Glomerular visceral epithelial cell (primary cell): ENCODE measurements around the gene AKT2.
A peak's percentile ranks its signal among the peaks of the same experiment; 100 is the strongest.

Experiments used
- DNase-seq: peaks from one replicate; pipeline ENCODE4 v3.0.0-alpha.2; 2016; ENCODE audit errors: extremely low spot score

AKT2 gene

GRCh38 chr19:40235238-40236025 lies 49.7 kb downstream of the AKT2 start:
- DNase-seq = no peak

- no peak for DNase-seq
Observed at GRCh38 chr19:40234429-40235237, 50.5 kb downstream of the AKT2 start.

- DNase-seq = no peak
Observed at GRCh38 chr19:40233811-40234389, 51.2 kb downstream of the AKT2 start.

- DNase-seq = no peak
Observed at GRCh38 chr19:40232949-40233810, 52.0 kb downstream of the AKT2 start.

- no peak for DNase-seq
Observed at GRCh38 chr19:40232479-40232878, 52.7 kb downstream of the AKT2 start.

GRCh38 chr19:40231544-40232424 lies 53.4 kb downstream of the AKT2 start:
- DNase-seq = peak; percentile 35

GRCh38 chr19:40231057-40231456 lies 54.1 kb downstream of the AKT2 start:
- no peak for DNase-seq

GRCh38 chr19:40229926-40230417 lies 55.2 kb downstream of the AKT2 start:
- no peak for DNase-seq

GRCh38 chr19:40229484-40229883 lies 55.7 kb downstream of the AKT2 start:
- DNase-seq = peak; percentile 17

GRCh38 chr19:40228863-40229262 lies 56.3 kb downstream of the AKT2 start:
- DNase-seq = no peak

GRCh38 chr19:40228346-40228745 lies 56.8 kb downstream of the AKT2 start:
- no peak for DNase-seq

- DNase-seq = no peak
Observed at GRCh38 chr19:40225440-40226305, 59.5 kb downstream of the AKT2 start.

GRCh38 chr19:40224342-40225150 lies 60.6 kb downstream of the AKT2 start:
- no peak for DNase-seq

GRCh38 chr19:40223135-40223822 lies 61.9 kb downstream of the AKT2 start:
- DNase-seq = no peak

GRCh38 chr19:40221858-40222619 lies 63.1 kb downstream of the AKT2 start:
- DNase-seq = peak; percentile 92

- DNase-seq = no peak
Observed at GRCh38 chr19:40220674-40221073, 64.5 kb downstream of the AKT2 start.

- DNase-seq = peak; percentile 73
Observed at GRCh38 chr19:40219721-40220276, 65.3 kb downstream of the AKT2 start.
